Measurements from ENCODE around the gene RFPL3. TPM values are rescaled to one million over a fixed set of nuclear protein-coding genes. Genes with fewer than 3 reads are reported as not detected.

Gene RFPL3
- total and polyA plus RNA-seq, 2 experiments from 2014 or later: not detected

- TF ChIP-seq ZNF462 (CRISPR knock-in tag; IDR thresholded peaks at IDR 0.05) (no peak), EZH2phosphoT487 (IDR thresholded peaks at IDR 0.05; ENCODE audit: unreplicated experiment) (no peak), STAT1 (IDR thresholded peaks at IDR 0.05; ENCODE audit: unreplicated experiment) (no peak), EZH2 (IDR thresholded peaks at IDR 0.05; ENCODE audit: low read depth, unreplicated experiment) (no peak)
Measured at GRCh38 chr22:32410459-32410858, 52.8 kb downstream of the RFPL3 start (continued).

Small RNA genes lying within 50 kb of the gene (small RNA-seq; reads per million reads assigned to genes)
- not detected for gene AL021937.2 (ENCODE audit: low replicate concordance)
- not detected for gene IGLVIVOR22-2 (ENCODE audit: low replicate concordance)
- gene RF02171 (ENCODE audit: low replicate concordance): not detected
- gene RF02172 (ENCODE audit: low replicate concordance): not detected

Other genes starting within 250 kb of the RFPL3 start
- gene C22orf42, start 198.6 kb upstream of the RFPL3 start, total RNA-seq (2014; rRNA removed; shearing (Covaris generic)): 0.23 and 0.76 TPM in 2 replicates
- 0.49 and 1.2 TPM in 2 replicates for gene C22orf42, start 198.6 kb upstream of the RFPL3 start, polyA plus RNA-seq (2016; fragmentation: Nextera tagmentation; extraction: Ambion mirVana)
- gene RFPL2, start 152.8 kb upstream of the RFPL3 start, total RNA-seq (2014; rRNA removed; shearing (Covaris generic)): 1.3 TPM in 1 of 2 replicates, not detected in the other
- gene RFPL2, start 152.8 kb upstream of the RFPL3 start, polyA plus RNA-seq (2016; fragmentation: Nextera tagmentation; extraction: Ambion mirVana): 0.40 and 0.45 TPM in 2 replicates
- not detected in 2 replicates for gene SLC5A4, start 102.5 kb upstream of the RFPL3 start, total RNA-seq (2014; rRNA removed; shearing (Covaris generic))
- gene SLC5A4, start 102.5 kb upstream of the RFPL3 start, polyA plus RNA-seq (2016; fragmentation: Nextera tagmentation; extraction: Ambion mirVana): 0.10 and 0.16 TPM in 2 replicates
- 99.0 and 106 TPM in 2 replicates for gene RTCB, start 54.4 kb downstream of the RFPL3 start, total RNA-seq (2014; rRNA removed; shearing (Covaris generic))
- 44.5 and 52.5 TPM in 2 replicates for gene RTCB, start 54.4 kb downstream of the RFPL3 start, polyA plus RNA-seq (2016; fragmentation: Nextera tagmentation; extraction: Ambion mirVana)
- gene BPIFC, start 106.6 kb downstream of the RFPL3 start, total RNA-seq (2014; rRNA removed; shearing (Covaris generic)): not detected in 2 replicates
- not detected in 2 replicates for gene BPIFC, start 106.6 kb downstream of the RFPL3 start, polyA plus RNA-seq (2016; fragmentation: Nextera tagmentation; extraction: Ambion mirVana)
- gene FBXO7, start 116.9 kb downstream of the RFPL3 start, total RNA-seq (2014; rRNA removed; shearing (Covaris generic)): 62.7 and 68.5 TPM in 2 replicates
- 32.7 and 38.6 TPM in 2 replicates for gene FBXO7, start 116.9 kb downstream of the RFPL3 start, polyA plus RNA-seq (2016; fragmentation: Nextera tagmentation; extraction: Ambion mirVana)

Measured in GM23338 (cell line).